Activated naive CD4-positive, alpha-beta T cell treated with anti-CD3 and anti-CD28 coated beads, Interleukin-2, amount 50 U/mL, for 16 hours (primary cell): Measurements from ENCODE around the gene HUS1.

Experiments used
- DNase-seq: peaks from one replicate; pipeline ENCODE4 v3.0.0-alpha.2; 2020

HUS1 gene

GRCh38 chr7:47915616-47915976 lies 63.8 kb downstream of the HUS1 start:
- no peak for DNase-seq

GRCh38 chr7:47914717-47915615 lies 64.4 kb downstream of the HUS1 start:
- no peak for DNase-seq
